GM12878 (cell line): ENCODE measurements around the gene UNC119.

ENCODE experiments used
- ESRRA ChIP-seq: IDR thresholded peaks from 2 replicates; pipeline ENCODE4 v1.6.1; 2012; ENCODE audit warnings: mild to moderate bottlenecking, low read length, improper control_type of control experiment
- MXI1 ChIP-seq: fragments of 150-350 bp; IDR thresholded peaks from 2 replicates; pipeline ENCODE4 v1.6.1; 2011; ENCODE audit warnings: low read depth, mild to moderate bottlenecking, inconsistent platforms, low read length, improper control_type of control experiment
- NR2C2 ChIP-seq: IDR thresholded peaks from 2 replicates; pipeline ENCODE4 v1.6.1; 2011; ENCODE audit warnings: borderline replicate concordance, low read depth; ENCODE audit not compliant: control insufficient read depth, insufficient read length
- POLR2A ChIP-seq: IDR thresholded peaks from 2 replicates; pipeline ENCODE4 v1.6.1; 2011; ENCODE audit warnings: low read depth, mild to moderate bottlenecking, low read length
- TAF1 ChIP-seq: IDR thresholded peaks from 2 replicates; pipeline ENCODE4 v1.6.1; 2011; ENCODE audit warnings: mild to moderate bottlenecking, low read depth, low read length, borderline replicate concordance
- ZNF24 ChIP-seq: fragments of 450-650 bp; IDR thresholded peaks from 2 replicates; pipeline ENCODE4 v1.6.1; 2017; ENCODE audit warnings: antibody characterized with exemption, mild to moderate bottlenecking
- TF ChIP-seq, protein P1 (sequence below): fragments of 450-650 bp; IDR thresholded peaks from 2 replicates; pipeline ENCODE4 v1.6.1; 2014; ENCODE audit warnings: mild to moderate bottlenecking
- TF ChIP-seq, protein P2 (sequence below): IDR thresholded peaks from 2 replicates; pipeline ENCODE4 v1.6.1; 2012; ENCODE audit warnings: low read length, inconsistent platforms
- TF ChIP-seq, protein P3 (sequence below): IDR thresholded peaks from 2 replicates; pipeline ENCODE4 v1.6.1; 2012; ENCODE audit warnings: mild to moderate bottlenecking, low read depth, low read length

DNA sequence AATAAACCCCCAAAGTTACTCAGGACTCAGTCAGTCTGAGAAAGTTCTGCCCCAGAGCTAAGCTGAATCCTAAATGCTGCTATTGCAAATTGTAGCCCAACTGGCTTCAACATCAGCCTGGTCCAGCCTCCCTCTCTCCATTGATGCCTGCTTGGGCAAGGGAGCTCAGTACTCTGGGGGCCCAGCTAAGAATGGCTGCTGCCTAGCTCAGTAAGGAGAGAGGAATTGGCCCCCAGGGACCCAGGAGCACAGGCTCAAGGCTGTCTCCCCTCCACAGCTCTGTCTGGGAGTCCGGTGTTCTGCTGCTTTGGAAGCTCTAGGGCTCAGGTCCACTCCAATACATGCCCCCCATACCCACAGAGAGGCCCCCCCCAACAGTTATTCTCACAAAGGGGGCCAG lies 1.6 kb downstream of the UNC119 start:
- TF ChIP-seq, protein P1, sequence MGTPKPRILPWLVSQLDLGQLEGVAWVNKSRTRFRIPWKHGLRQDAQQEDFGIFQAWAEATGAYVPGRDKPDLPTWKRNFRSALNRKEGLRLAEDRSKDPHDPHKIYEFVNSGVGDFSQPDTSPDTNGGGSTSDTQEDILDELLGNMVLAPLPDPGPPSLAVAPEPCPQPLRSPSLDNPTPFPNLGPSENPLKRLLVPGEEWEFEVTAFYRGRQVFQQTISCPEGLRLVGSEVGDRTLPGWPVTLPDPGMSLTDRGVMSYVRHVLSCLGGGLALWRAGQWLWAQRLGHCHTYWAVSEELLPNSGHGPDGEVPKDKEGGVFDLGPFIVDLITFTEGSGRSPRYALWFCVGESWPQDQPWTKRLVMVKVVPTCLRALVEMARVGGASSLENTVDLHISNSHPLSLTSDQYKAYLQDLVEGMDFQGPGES, result no peak
- TF ChIP-seq NR2C2, result no peak
- no peak for TF ChIP-seq POLR2A
- TF ChIP-seq ESRRA, result no peak
- TF ChIP-seq, protein P2, sequence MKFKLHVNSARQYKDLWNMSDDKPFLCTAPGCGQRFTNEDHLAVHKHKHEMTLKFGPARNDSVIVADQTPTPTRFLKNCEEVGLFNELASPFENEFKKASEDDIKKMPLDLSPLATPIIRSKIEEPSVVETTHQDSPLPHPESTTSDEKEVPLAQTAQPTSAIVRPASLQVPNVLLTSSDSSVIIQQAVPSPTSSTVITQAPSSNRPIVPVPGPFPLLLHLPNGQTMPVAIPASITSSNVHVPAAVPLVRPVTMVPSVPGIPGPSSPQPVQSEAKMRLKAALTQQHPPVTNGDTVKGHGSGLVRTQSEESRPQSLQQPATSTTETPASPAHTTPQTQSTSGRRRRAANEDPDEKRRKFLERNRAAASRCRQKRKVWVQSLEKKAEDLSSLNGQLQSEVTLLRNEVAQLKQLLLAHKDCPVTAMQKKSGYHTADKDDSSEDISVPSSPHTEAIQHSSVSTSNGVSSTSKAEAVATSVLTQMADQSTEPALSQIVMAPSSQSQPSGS, result no peak
- no peak for TF ChIP-seq ZNF24
- TF ChIP-seq MXI1, result no peak
- TF ChIP-seq TAF1, result no peak
- TF ChIP-seq, protein P3, sequence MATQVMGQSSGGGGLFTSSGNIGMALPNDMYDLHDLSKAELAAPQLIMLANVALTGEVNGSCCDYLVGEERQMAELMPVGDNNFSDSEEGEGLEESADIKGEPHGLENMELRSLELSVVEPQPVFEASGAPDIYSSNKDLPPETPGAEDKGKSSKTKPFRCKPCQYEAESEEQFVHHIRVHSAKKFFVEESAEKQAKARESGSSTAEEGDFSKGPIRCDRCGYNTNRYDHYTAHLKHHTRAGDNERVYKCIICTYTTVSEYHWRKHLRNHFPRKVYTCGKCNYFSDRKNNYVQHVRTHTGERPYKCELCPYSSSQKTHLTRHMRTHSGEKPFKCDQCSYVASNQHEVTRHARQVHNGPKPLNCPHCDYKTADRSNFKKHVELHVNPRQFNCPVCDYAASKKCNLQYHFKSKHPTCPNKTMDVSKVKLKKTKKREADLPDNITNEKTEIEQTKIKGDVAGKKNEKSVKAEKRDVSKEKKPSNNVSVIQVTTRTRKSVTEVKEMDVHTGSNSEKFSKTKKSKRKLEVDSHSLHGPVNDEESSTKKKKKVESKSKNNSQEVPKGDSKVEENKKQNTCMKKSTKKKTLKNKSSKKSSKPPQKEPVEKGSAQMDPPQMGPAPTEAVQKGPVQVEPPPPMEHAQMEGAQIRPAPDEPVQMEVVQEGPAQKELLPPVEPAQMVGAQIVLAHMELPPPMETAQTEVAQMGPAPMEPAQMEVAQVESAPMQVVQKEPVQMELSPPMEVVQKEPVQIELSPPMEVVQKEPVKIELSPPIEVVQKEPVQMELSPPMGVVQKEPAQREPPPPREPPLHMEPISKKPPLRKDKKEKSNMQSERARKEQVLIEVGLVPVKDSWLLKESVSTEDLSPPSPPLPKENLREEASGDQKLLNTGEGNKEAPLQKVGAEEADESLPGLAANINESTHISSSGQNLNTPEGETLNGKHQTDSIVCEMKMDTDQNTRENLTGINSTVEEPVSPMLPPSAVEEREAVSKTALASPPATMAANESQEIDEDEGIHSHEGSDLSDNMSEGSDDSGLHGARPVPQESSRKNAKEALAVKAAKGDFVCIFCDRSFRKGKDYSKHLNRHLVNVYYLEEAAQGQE, result no peak
